WTC11 (cell line): ENCODE measurements around the gene PARP12.

Experiments
- CTCF ChIP-seq: fragments of 200-600 bp; IDR thresholded peaks from 2 replicates; pipeline ENCODE4 v1.8.0; 2022; ENCODE audit warnings: antibody characterized with exemption
- E2F1 ChIP-seq: sonication (generic); formaldehyde crosslinking; IDR thresholded peaks from 2 replicates; pipeline ENCODE4 v1.8.0; 2022; ENCODE audit warnings: mild to moderate bottlenecking, missing genetic modification reagents
- E2F4 ChIP-seq: sonication (generic); formaldehyde crosslinking; IDR thresholded peaks from 2 replicates; pipeline ENCODE4 v1.8.1; 2022; ENCODE audit warnings: low read depth, mild to moderate bottlenecking, moderate library complexity, missing genetic modification reagents, borderline replicate concordance
- FOXJ3 ChIP-seq: sonication (generic); formaldehyde crosslinking; IDR thresholded peaks from 2 replicates; pipeline ENCODE4 v1.9.0; 2021; ENCODE audit warnings: missing genetic modification reagents, mild to moderate bottlenecking, borderline replicate concordance
- PRRX2 ChIP-seq: fragments of 250-450 bp; sonication (Bioruptor Pico); IDR thresholded peaks from 2 replicates; pipeline ENCODE4 v1.8.0; 2021; ENCODE audit warnings: mild to moderate bottlenecking
- ZNF219 ChIP-seq: sonication (generic); formaldehyde crosslinking; IDR thresholded peaks from 2 replicates; pipeline ENCODE4 v1.8.0; 2023; ENCODE audit warnings: missing genetic modification reagents, mild to moderate bottlenecking, borderline replicate concordance
- TF ChIP-seq, protein P1 (sequence below): sonication (generic); formaldehyde crosslinking; IDR thresholded peaks from 2 replicates; pipeline ENCODE4 v1.8.1; 2023; ENCODE audit warnings: mild to moderate bottlenecking, moderate library complexity, missing genetic modification reagents
- TF ChIP-seq, protein P2 (sequence below): sonication (generic); formaldehyde crosslinking; IDR thresholded peaks from 2 replicates; pipeline ENCODE4 v1.8.1; 2023; ENCODE audit warnings: mild to moderate bottlenecking, missing genetic modification reagents
- TF ChIP-seq, protein P3 (sequence below): sonication (generic); formaldehyde crosslinking; IDR thresholded peaks from 2 replicates; pipeline ENCODE4 v1.8.0; 2022; ENCODE audit warnings: missing genetic modification reagents
- TF ChIP-seq, protein P4 (sequence below): sonication (generic); formaldehyde crosslinking; IDR thresholded peaks from 2 replicates; pipeline ENCODE4 v1.8.1; 2023; ENCODE audit warnings: mild to moderate bottlenecking, missing genetic modification reagents

GRCh38 chr7:140070546-140070945, 7.8 kb upstream of the PARP12 start:
- TF ChIP-seq E2F1 (no peak), ZNF219 (no peak), CTCF (no peak), FOXJ3 (CRISPR knock-in tag) (no peak), PRRX2 (CRISPR knock-in tag) (no peak), E2F4 (CRISPR knock-in tag) (no peak)
- TF ChIP-seq, protein P1, sequence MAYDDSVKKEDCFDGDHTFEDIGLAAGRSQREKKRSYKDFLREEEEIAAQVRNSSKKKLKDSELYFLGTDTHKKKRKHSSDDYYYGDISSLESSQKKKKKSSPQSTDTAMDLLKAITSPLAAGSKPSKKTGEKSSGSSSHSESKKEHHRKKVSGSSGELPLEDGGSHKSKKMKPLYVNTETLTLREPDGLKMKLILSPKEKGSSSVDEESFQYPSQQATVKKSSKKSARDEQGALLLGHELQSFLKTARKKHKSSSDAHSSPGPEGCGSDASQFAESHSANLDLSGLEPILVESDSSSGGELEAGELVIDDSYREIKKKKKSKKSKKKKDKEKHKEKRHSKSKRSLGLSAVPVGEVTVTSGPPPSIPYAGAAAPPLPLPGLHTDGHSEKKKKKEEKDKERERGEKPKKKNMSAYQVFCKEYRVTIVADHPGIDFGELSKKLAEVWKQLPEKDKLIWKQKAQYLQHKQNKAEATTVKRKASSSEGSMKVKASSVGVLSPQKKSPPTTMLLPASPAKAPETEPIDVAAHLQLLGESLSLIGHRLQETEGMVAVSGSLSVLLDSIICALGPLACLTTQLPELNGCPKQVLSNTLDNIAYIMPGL (CRISPR knock-in tag) = no peak
- TF ChIP-seq, protein P2, sequence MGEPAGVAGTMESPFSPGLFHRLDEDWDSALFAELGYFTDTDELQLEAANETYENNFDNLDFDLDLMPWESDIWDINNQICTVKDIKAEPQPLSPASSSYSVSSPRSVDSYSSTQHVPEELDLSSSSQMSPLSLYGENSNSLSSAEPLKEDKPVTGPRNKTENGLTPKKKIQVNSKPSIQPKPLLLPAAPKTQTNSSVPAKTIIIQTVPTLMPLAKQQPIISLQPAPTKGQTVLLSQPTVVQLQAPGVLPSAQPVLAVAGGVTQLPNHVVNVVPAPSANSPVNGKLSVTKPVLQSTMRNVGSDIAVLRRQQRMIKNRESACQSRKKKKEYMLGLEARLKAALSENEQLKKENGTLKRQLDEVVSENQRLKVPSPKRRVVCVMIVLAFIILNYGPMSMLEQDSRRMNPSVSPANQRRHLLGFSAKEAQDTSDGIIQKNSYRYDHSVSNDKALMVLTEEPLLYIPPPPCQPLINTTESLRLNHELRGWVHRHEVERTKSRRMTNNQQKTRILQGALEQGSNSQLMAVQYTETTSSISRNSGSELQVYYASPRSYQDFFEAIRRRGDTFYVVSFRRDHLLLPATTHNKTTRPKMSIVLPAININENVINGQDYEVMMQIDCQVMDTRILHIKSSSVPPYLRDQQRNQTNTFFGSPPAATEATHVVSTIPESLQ (CRISPR knock-in tag) = no peak
- TF ChIP-seq, protein P3, sequence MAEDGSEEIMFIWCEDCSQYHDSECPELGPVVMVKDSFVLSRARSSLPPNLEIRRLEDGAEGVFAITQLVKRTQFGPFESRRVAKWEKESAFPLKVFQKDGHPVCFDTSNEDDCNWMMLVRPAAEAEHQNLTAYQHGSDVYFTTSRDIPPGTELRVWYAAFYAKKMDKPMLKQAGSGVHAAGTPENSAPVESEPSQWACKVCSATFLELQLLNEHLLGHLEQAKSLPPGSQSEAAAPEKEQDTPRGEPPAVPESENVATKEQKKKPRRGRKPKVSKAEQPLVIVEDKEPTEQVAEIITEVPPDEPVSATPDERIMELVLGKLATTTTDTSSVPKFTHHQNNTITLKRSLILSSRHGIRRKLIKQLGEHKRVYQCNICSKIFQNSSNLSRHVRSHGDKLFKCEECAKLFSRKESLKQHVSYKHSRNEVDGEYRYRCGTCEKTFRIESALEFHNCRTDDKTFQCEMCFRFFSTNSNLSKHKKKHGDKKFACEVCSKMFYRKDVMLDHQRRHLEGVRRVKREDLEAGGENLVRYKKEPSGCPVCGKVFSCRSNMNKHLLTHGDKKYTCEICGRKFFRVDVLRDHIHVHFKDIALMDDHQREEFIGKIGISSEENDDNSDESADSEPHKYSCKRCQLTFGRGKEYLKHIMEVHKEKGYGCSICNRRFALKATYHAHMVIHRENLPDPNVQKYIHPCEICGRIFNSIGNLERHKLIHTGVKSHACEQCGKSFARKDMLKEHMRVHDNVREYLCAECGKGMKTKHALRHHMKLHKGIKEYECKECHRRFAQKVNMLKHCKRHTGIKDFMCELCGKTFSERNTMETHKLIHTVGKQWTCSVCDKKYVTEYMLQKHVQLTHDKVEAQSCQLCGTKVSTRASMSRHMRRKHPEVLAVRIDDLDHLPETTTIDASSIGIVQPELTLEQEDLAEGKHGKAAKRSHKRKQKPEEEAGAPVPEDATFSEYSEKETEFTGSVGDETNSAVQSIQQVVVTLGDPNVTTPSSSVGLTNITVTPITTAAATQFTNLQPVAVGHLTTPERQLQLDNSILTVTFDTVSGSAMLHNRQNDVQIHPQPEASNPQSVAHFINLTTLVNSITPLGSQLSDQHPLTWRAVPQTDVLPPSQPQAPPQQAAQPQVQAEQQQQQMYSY (CRISPR knock-in tag) = no peak
- TF ChIP-seq, protein P4, sequence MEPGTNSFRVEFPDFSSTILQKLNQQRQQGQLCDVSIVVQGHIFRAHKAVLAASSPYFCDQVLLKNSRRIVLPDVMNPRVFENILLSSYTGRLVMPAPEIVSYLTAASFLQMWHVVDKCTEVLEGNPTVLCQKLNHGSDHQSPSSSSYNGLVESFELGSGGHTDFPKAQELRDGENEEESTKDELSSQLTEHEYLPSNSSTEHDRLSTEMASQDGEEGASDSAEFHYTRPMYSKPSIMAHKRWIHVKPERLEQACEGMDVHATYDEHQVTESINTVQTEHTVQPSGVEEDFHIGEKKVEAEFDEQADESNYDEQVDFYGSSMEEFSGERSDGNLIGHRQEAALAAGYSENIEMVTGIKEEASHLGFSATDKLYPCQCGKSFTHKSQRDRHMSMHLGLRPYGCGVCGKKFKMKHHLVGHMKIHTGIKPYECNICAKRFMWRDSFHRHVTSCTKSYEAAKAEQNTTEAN (CRISPR knock-in tag) = no peak
